Gastroesophageal sphincter (tissue), 3 donors: ENCODE data around the gene ABHD17C.

Experiments used
- CTCF ChIP-seq, 4 experiments: fragments of 200-600 bp in 2 of 4; fragments of 450-650 bp in 2 of 4; sonication (generic) in 1 of 4; IDR thresholded peaks; one replicate each; pipeline ENCODE4 v1.5.1; 2017 to 2019; ENCODE audit warnings: antibody characterized with exemption in 4 of 4, mild to moderate bottlenecking in 2 of 4, moderate library complexity in 2 of 4
- EP300 ChIP-seq: sonication (generic); formaldehyde crosslinking; IDR thresholded peaks from one replicate; pipeline ENCODE4 v1.6.1; 2017; ENCODE audit warnings: antibody characterized with exemption, mild to moderate bottlenecking
- POLR2A ChIP-seq, 2 donors: fragments of 450-650 bp; IDR thresholded peaks; one replicate each; pipeline ENCODE4 v1.6.1; 2017; ENCODE audit warnings: antibody characterized with exemption in 2 of 2, mild to moderate bottlenecking in 2 of 2, moderate library complexity in 1 of 2
- POLR2AphosphoS5 ChIP-seq: sonication (generic); formaldehyde crosslinking; IDR thresholded peaks from one replicate; pipeline ENCODE4 v1.6.1; 2017; ENCODE audit warnings: antibody characterized with exemption

GRCh38 chr15:80662757-80663553 is 32.2 kb upstream of the ABHD17C start:
- TF ChIP-seq POLR2A (IDR thresholded peaks at IDR 0.05) = no peak
- no peak for TF ChIP-seq CTCF (IDR thresholded peaks at IDR 0.05)
- no peak for TF ChIP-seq POLR2AphosphoS5
- TF ChIP-seq EP300 = no peak
